ENCODE measurements around the gene SPTLC1.

SPTLC1 gene

GRCh38 chr9:91991721-91992341 is 123.4 kb downstream of the SPTLC1 start:
- Histone ChIP-seq H3K9ac (ENCODE audit: low read depth, low read length) (no peak overlapping the region), H3K27ac (ENCODE audit: low read length) (no peak overlapping the region), H3K9me3 (ENCODE audit: insufficient read depth, low read depth, low read length) (no peaks in the 10 kb centered on the region), H3K27me3 (ENCODE audit: insufficient read depth, low read length) (no peaks in the 10 kb centered on the region; the same call in 1 of the 2 replicates), H3K36me3 (ENCODE audit: insufficient read depth, low read depth, low read length) (no peaks in the 10 kb centered on the region), H3K4me1 (ENCODE audit: insufficient read depth, low read length) (no peaks in the 10 kb centered on the region), H3K4me3 (ENCODE audit: low read length) (no peak overlapping the region)

- no peak overlapping the region for H3K27ac ChIP-seq (ENCODE audit: low read length)
- H3K36me3 ChIP-seq (ENCODE audit: insufficient read depth, low read depth, low read length) = no peaks in the 10 kb centered on the region
- H3K4me1 ChIP-seq (ENCODE audit: insufficient read depth, low read length) = no peaks in the 10 kb centered on the region
- H3K4me3 ChIP-seq (ENCODE audit: low read length) = no peak overlapping the region
- H3K9ac ChIP-seq (ENCODE audit: low read depth, low read length) = no peak overlapping the region
- peaks cover 8% of the 10 kb centered on the region for H3K9me3 ChIP-seq (ENCODE audit: insufficient read depth, low read depth, low read length)
- no peaks in the 10 kb centered on the region; the same call in 1 of the 2 replicates for H3K27me3 ChIP-seq (ENCODE audit: insufficient read depth, low read length)
Observed at GRCh38 chr9:91986248-91986647, 129.0 kb downstream of the SPTLC1 start.

GRCh38 chr9:91985692-91986091 is 129.5 kb downstream of the SPTLC1 start:
- Histone ChIP-seq H3K27ac (ENCODE audit: low read length) (no peak overlapping the region), H3K4me3 (ENCODE audit: low read length) (no peak overlapping the region)

More at GRCh38 chr9:91985692-91986091, 129.5 kb downstream of the SPTLC1 start:
- Histone ChIP-seq H3K36me3 (ENCODE audit: insufficient read depth, low read depth, low read length) (no peaks in the 10 kb centered on the region), H3K27me3 (ENCODE audit: insufficient read depth, low read length) (no peaks in the 10 kb centered on the region; the same call in 1 of the 2 replicates), H3K4me1 (ENCODE audit: insufficient read depth, low read length) (no peaks in the 10 kb centered on the region), H3K9me3 (ENCODE audit: insufficient read depth, low read depth, low read length) (peaks cover 9% of the 10 kb centered on the region), H3K9ac (ENCODE audit: low read depth, low read length) (no peak overlapping the region)
